ENCODE measurements around the gene LIPC. TPM values are rescaled to one million over a fixed set of nuclear protein-coding genes. Genes with fewer than 3 reads are reported as not detected.

LIPC gene
- total RNA-seq, 1 donor from 2014 or later: 0.64 TPM

GRCh38 chr15:58587486-58587885 is 155.7 kb downstream of the LIPC start:
- H3K27me3 ChIP-seq: no peaks in the 10 kb centered on the region
- no peaks in the 10 kb centered on the region for H3K9me3 ChIP-seq
- intact Hi-C loops (cut with DNase I): no loop called here
- H3K4me1 ChIP-seq: peaks cover 4% of the 10 kb centered on the region
- ATAC-seq (no peak), DNase-seq (no peak)
- H3K36me3 ChIP-seq: no peaks in the 10 kb centered on the region
- no peak overlapping the region for H3K27ac ChIP-seq
- TF ChIP-seq, protein P1, sequence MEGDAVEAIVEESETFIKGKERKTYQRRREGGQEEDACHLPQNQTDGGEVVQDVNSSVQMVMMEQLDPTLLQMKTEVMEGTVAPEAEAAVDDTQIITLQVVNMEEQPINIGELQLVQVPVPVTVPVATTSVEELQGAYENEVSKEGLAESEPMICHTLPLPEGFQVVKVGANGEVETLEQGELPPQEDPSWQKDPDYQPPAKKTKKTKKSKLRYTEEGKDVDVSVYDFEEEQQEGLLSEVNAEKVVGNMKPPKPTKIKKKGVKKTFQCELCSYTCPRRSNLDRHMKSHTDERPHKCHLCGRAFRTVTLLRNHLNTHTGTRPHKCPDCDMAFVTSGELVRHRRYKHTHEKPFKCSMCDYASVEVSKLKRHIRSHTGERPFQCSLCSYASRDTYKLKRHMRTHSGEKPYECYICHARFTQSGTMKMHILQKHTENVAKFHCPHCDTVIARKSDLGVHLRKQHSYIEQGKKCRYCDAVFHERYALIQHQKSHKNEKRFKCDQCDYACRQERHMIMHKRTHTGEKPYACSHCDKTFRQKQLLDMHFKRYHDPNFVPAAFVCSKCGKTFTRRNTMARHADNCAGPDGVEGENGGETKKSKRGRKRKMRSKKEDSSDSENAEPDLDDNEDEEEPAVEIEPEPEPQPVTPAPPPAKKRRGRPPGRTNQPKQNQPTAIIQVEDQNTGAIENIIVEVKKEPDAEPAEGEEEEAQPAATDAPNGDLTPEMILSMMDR (IDR thresholded peaks at IDR 0.05): no peak
- no peak overlapping the region for H3K4me3 ChIP-seq

GRCh38 chr15:58588096-58588495 is 156.3 kb downstream of the LIPC start:
- TF ChIP-seq, protein P1 (IDR thresholded peaks at IDR 0.05): no peak
- Histone ChIP-seq H3K4me3 (no peak overlapping the region), H3K4me1 (peaks cover 4% of the 10 kb centered on the region), H3K27me3 (no peaks in the 10 kb centered on the region), H3K36me3 (no peaks in the 10 kb centered on the region), H3K27ac (no peak overlapping the region), H3K9me3 (no peaks in the 10 kb centered on the region)
- no peak for DNase-seq
- intact Hi-C loops (cut with DNase I): no loop called here
- ATAC-seq: peak; percentile 53

GRCh38 chr15:58589047-58589446 is 157.3 kb downstream of the LIPC start:
- no peak for DNase-seq
- peaks cover 4% of the 10 kb centered on the region for H3K4me1 ChIP-seq

DNA sequence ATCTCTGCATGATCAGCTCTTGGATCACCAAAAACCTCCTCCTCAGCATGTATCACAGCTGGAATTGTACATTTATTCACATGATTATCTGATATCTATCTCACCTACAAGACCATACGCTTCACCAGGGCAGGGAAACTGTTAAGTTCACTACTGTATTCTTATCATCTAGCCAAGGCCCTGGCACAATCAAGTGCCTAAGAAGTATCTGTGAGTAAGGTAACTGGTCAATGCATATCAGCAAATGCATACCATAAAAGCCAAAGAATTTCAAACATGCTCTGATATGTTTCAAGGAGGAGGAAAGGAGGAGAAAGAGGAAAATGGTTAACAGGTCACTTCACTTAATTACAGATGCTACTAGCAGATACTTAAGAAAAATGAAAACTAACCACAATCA is 158.4 kb downstream of the LIPC start:
- DNase-seq (no peak), ATAC-seq (no peak)
- Histone ChIP-seq H3K27me3 (no peaks in the 10 kb centered on the region), H3K27ac (no peak overlapping the region), H3K4me3 (no peak overlapping the region), H3K36me3 (no peaks in the 10 kb centered on the region), H3K9me3 (no peaks in the 10 kb centered on the region), H3K4me1 (peaks cover 4% of the 10 kb centered on the region)
- intact Hi-C loops (cut with DNase I): no loop called here
- TF ChIP-seq, protein P1 (IDR thresholded peaks at IDR 0.05): no peak

More at GRCh38 chr15:58589047-58589446, 157.3 kb downstream of the LIPC start:
- Histone ChIP-seq H3K36me3 (no peaks in the 10 kb centered on the region), H3K27me3 (no peaks in the 10 kb centered on the region), H3K9me3 (no peaks in the 10 kb centered on the region), H3K4me3 (no peak overlapping the region), H3K27ac (no peak overlapping the region)
- intact Hi-C loops (cut with DNase I): no loop called here
- TF ChIP-seq, protein P1 (IDR thresholded peaks at IDR 0.05): no peak
- ATAC-seq: no peak

DNA sequence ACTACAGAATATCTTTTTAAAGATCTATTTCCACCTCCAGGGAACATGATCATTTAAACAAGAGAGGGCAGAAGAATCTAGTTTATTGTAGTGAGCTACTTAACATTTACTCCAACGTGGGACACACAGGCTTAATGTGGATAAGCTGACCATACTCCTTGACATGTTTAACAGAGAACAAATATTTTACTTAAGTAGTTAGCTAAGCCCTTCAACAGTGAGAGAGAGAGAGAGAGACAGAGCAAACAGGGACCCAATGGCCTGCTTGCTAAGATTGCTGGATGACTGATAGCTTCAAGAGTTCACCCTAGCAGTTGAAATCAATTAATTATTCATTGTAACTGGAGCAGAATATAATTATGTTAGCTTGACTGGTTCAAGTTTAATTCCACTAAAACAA is 159.1 kb downstream of the LIPC start:
- intact Hi-C loops (cut with DNase I): no loop called here
- no peak for DNase-seq
- Histone ChIP-seq H3K4me1 (peaks cover 4% of the 10 kb centered on the region), H3K27me3 (no peaks in the 10 kb centered on the region), H3K4me3 (no peak overlapping the region), H3K27ac (no peak overlapping the region), H3K9me3 (no peaks in the 10 kb centered on the region), H3K36me3 (peaks cover 4% of the 10 kb centered on the region)
- peak; percentile 93 for ATAC-seq
- TF ChIP-seq, protein P1 (IDR thresholded peaks at IDR 0.05): no peak

- Histone ChIP-seq H3K9me3 (no peaks in the 10 kb centered on the region), H3K27me3 (no peaks in the 10 kb centered on the region), H3K4me1 (peaks cover 4% of the 10 kb centered on the region), H3K27ac (no peak overlapping the region), H3K4me3 (no peak overlapping the region), H3K36me3 (peaks cover 20% of the 10 kb centered on the region)
- DNase-seq (no peak), ATAC-seq (no peak)
- intact Hi-C loops (cut with DNase I): no loop called here
- TF ChIP-seq, protein P1 (IDR thresholded peaks at IDR 0.05): no peak
Measured at GRCh38 chr15:58593870-58594269, 162.1 kb downstream of the LIPC start.

Measured in upper lobe of right lung (tissue), 1 donor.